LNCAP (cell line): ENCODE data around the gene RFX2.

Experiments used
- TF ChIP-seq, protein P1 (sequence below): fragments of 450-650 bp; IDR thresholded peaks from 2 replicates; pipeline ENCODE4 v1.5.1; 2017; ENCODE audit warnings: mild to moderate bottlenecking

The RFX2 gene

DNA sequence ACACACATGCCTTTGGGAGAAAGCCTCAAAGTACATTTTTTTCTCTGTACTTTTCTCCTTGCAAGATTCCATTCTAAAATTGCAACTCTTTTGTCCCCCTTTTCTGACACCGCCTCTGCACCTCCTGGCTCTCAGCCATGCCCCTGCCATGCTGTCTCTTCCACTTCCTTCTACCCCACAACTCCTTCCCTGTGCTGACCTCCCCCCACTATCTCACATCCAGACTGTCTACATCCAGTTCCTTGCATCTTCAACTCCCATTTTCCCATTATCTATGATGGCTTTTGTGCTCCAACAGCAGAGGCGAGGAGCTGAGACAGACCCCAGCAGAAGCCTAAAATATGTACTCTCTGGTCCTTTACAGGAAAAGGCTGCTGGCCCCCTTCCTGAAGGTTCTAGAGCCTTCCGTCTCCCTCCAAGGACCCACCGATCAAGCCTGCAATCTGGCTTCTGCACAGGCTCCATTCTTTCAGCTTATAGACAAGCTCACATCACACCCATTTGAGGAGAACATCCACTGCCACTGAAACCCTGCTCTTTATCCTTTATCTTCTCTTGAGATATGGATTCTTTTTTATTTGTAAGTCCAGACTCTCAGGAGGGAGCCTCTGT lies 50.2 kb downstream of the RFX2 start:
- TF ChIP-seq, protein P1, sequence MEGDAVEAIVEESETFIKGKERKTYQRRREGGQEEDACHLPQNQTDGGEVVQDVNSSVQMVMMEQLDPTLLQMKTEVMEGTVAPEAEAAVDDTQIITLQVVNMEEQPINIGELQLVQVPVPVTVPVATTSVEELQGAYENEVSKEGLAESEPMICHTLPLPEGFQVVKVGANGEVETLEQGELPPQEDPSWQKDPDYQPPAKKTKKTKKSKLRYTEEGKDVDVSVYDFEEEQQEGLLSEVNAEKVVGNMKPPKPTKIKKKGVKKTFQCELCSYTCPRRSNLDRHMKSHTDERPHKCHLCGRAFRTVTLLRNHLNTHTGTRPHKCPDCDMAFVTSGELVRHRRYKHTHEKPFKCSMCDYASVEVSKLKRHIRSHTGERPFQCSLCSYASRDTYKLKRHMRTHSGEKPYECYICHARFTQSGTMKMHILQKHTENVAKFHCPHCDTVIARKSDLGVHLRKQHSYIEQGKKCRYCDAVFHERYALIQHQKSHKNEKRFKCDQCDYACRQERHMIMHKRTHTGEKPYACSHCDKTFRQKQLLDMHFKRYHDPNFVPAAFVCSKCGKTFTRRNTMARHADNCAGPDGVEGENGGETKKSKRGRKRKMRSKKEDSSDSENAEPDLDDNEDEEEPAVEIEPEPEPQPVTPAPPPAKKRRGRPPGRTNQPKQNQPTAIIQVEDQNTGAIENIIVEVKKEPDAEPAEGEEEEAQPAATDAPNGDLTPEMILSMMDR: no peak

DNA sequence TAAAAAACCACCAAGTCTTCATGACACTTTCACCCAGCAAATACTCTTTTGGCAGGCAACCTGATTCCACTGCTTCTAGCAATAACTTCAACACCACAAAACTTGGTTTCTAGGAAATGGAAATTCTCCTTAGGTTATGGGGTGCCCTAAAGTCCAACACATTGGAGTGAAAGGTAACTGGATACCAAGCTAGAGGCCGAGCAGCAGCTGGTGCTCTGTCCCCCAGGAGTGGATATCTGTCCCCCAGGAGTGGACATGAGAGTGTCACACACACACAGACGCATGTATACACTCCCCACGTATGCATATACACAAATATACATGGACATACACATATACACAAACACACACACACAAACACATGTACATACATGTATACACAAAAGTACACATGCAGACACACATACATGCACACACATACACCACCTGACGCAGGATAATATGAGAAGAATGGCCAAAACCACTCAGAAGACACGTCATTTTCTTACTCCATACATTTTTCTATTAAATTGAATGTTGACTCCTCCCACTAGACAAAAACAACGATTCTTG lies 50.8 kb downstream of the RFX2 start:
- TF ChIP-seq, protein P1: no peak

DNA sequence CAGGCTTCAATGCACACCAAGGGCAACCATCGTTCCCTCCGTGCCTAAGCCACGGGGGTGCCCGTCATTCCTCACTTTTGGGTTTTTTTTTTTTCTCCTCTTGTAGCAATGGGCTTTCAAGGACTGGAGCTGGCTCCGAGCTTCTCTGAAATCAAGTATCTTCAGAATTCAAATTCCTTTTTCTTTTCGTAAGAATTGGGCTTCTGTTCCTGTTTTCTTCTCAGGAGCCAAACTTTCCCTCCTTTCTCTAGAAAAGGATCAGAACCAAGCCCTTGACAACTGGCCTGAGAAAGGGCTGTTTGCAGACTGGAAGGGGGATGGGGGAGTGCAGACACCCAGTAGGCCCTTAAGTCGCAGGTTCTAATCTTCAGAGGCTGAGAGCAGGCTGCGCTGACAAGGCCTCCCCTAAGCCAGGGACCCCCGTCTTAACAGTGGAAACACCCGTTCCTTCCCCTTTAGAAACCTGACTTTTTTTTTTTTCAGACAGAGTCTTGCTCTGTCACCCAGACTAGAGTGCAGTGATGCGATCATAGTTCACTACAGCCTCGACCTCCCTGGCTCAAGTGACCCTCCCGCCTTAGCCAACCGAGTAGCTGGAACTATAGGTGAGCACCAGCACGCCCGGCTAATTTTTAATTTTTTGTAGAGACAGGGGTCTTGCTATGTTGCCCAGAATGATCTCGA lies 51.6 kb downstream of the RFX2 start:
- TF ChIP-seq, protein P1: no peak

DNA sequence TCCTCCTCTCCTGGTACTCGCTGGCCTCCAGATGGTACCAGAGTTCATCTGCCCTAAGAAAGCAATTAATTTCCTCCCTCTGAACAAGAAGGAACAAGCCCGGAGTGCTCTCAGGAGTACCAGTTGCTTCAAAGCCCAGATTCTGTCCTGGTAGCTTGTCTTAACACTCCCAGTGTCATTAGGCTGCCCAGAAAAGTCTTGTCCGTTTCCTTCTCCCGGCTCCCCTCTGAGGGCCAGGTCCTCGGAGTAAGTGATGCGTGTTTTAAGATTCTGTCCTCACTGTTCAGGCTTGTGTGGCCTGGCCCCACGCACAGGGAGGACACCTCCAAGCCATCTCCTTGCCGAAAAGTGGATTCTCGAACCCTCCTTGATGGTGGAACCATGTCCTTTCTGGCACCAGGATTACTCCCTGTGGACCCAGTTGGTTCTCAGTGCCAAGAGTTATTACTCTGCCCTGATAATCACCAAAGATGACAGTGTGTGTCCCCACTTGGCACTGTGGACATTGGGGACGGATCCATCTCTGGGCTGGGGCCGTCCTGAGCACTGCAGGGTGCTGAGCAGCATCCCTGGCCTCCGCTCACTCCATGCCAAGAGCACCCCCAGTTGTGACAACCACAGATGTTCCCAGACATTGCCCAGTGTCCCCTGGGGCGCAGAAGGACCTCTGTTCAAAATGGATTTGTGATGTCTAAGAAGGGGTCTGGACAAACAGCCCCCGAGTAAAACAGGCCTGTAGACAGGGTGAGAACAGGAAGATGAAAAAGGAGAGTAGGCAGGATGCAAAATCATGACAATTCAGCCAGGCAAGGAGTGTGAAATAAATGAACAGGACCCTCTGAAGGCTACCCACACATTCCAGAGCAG lies 52.4 kb downstream of the RFX2 start:
- TF ChIP-seq, protein P1: no peak

DNA sequence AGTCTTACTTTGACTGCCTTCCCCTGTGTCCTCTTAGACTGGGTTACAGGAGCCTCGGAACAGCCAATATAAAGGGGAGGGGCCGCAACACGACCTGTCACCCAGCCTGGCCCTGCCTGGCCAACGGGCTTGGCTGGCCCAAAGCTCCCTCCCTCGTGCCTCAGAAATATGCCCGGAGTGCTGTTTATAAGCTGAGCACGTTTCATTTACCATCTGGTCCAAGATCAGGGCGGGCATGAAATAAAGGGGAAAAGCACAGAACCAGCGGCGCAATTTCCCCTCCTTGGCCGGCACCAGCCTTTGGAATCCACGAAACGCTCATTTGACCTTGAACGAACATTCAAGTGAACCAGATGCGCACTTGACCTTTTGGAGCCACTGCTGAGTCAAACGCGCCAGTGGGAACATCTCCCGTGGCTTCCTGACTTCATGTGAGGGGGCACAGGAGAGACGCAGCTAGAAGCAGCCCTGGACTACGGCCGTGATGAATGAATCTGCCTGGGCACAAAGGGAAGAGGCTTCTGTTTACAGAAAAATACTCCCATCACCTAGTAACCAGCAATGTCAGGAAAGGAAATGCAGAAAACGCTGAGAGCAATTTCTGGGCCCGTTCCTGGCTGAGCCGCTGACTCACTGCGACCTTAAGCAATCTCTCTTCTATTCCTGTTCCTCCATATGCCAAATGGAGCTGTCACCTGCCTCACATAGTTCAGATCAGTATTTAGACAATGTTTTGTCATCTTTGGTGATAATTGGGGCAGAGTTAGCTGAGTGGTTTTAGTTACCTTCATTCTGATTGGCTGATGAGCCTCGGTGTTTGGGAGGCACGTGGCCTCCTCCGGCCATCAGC lies 53.3 kb downstream of the RFX2 start:
- TF ChIP-seq, protein P1: no peak

DNA sequence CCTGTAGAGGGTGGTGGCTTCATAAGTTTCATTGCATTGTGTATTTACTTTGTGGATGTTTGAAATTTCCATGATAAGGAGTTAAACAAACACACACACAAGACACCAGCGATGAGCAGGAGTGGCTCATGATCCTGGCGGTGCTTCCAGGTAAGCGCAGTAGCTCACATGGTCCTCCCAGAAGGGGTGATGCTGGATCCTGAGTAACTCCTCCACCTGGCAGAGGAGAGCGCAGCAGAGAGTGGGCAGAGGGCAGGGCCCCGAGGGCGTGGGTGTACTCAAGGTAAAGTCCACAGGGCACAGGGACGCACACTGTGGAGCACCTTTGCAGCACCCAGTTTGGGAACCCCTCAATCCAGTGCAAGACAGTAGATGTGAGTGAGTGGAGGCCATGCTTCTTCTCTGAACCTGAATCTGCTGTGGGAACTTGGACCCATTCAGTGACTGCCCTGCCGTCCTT lies 54.0 kb downstream of the RFX2 start:
- TF ChIP-seq, protein P1: no peak
